ENCODE results near the gene FAM81A. TPM values are rescaled to one million over a fixed set of nuclear protein-coding genes. Genes with fewer than 3 reads are reported as not detected.

Gene FAM81A
- total RNA-seq, 1 donor from 2014 or later: 0.92 TPM

DNA sequence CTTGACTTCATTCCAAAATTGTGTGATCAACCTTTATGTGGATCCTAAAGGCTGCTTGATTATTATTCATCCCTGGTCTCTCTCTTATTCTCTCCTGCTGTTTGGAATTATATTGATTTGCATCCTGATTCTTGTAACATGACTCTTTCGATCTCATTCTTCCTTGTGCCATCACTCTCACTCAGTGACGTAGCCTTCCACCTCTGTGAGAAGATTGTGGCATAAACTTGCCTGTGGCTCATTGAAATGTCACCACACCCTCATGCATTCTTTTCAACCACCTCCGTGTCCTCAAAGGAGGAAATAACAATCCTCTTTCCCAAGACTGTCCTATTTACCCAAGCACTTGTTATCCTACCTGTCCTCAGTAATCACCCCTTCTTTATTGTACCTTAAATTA lies 132.3 kb downstream of the FAM81A start:
- H3K4me3 Mint-ChIP-seq: no peak overlapping the region
- H3K27ac Mint-ChIP-seq: no peak overlapping the region
- H3K4me1 Mint-ChIP-seq: no peaks in the 10 kb centered on the region
- TF ChIP-seq, protein P1, sequence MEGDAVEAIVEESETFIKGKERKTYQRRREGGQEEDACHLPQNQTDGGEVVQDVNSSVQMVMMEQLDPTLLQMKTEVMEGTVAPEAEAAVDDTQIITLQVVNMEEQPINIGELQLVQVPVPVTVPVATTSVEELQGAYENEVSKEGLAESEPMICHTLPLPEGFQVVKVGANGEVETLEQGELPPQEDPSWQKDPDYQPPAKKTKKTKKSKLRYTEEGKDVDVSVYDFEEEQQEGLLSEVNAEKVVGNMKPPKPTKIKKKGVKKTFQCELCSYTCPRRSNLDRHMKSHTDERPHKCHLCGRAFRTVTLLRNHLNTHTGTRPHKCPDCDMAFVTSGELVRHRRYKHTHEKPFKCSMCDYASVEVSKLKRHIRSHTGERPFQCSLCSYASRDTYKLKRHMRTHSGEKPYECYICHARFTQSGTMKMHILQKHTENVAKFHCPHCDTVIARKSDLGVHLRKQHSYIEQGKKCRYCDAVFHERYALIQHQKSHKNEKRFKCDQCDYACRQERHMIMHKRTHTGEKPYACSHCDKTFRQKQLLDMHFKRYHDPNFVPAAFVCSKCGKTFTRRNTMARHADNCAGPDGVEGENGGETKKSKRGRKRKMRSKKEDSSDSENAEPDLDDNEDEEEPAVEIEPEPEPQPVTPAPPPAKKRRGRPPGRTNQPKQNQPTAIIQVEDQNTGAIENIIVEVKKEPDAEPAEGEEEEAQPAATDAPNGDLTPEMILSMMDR (IDR thresholded peaks at IDR 0.05; ENCODE audit: unreplicated experiment): no peak
- peaks cover 2% of the 10 kb centered on the region for H3K36me3 Mint-ChIP-seq
- no peaks in the 10 kb centered on the region for H3K27me3 Mint-ChIP-seq (ENCODE audit: low read depth)
- DNase-seq (ENCODE audit: low spot score in 2 of 2, unreplicated experiment in 2 of 2): no peak
- peaks cover 13% of the 10 kb centered on the region for H3K9me3 Mint-ChIP-seq

DNA sequence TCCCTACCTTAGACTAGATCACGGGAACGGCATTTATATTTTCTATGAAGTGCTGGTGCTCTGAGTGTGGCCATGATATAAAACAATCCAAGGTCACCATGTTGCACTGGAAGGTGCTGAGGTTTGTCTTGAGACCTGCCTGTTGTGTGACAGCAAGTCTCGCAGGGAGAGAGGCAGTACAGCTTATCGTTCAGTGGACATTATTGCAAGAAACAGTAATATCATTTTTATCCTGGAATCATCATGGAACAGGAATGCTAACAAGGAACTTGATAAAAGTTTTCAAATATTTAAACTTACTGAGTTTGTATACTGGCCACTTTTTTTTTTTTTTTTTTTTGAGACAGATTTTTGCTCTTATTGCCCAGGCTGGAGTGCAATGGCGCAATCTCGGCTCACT lies 133.6 kb downstream of the FAM81A start:
- H3K27me3 Mint-ChIP-seq (ENCODE audit: low read depth): no peaks in the 10 kb centered on the region
- no peak for DNase-seq (ENCODE audit: low spot score in 2 of 2, unreplicated experiment in 2 of 2)
- no peaks in the 10 kb centered on the region for H3K4me1 Mint-ChIP-seq
- H3K9me3 Mint-ChIP-seq: peaks cover 5% of the 10 kb centered on the region
- H3K36me3 Mint-ChIP-seq: no peaks in the 10 kb centered on the region
- no peak overlapping the region for H3K27ac Mint-ChIP-seq
- TF ChIP-seq, protein P1 (IDR thresholded peaks at IDR 0.05; ENCODE audit: unreplicated experiment): no peak
- no peak overlapping the region for H3K4me3 Mint-ChIP-seq

Other genes with a start within 250 kb of the FAM81A start
- not detected in 3 replicates for gene LDHAL6B, start 231.3 kb upstream of the FAM81A start, total RNA-seq
- gene MYO1E, start 65.3 kb upstream of the FAM81A start, total RNA-seq: 48.2 to 54.2 TPM (median 53.2 TPM) in 3 replicates
- gene GCNT3, start 173.6 kb downstream of the FAM81A start, total RNA-seq: 0.22 TPM in 1 of 3 replicates, not detected in the others
- gene GTF2A2, start 219.3 kb downstream of the FAM81A start, total RNA-seq: 78.3 to 88.0 TPM (median 84.0 TPM) in 3 replicates